Mesodermal cell (in vitro differentiated cells): ENCODE measurements around the gene KDM1B.

Experiments used
- H3K27ac ChIP-seq: 2 replicates; pipeline ENCODE4 v1.7.0; 2013; ENCODE audit warnings: mild to moderate bottlenecking, low read depth, low read length, moderate library complexity; ENCODE audit not compliant: severe bottlenecking
- H3K36me3 ChIP-seq: 2 replicates; pipeline ENCODE4 v1.7.1; 2013; ENCODE audit warnings: mild to moderate bottlenecking, low read length, moderate library complexity; ENCODE audit not compliant: control insufficient read depth, insufficient read depth
- H3K4me1 ChIP-seq: one replicate; pipeline ENCODE4 v1.7.1; 2013; ENCODE audit warnings: mild to moderate bottlenecking, low read length; ENCODE audit not compliant: insufficient read depth, control insufficient read depth, poor library complexity, severe bottlenecking
- H3K4me3 ChIP-seq: 2 replicates; pipeline ENCODE4 v1.7.0; 2013; ENCODE audit warnings: low read length, control low read depth, mild to moderate bottlenecking; ENCODE audit not compliant: insufficient read depth, poor library complexity, severe bottlenecking; ENCODE audit errors: extremely low read depth
- H3K9me3 ChIP-seq: 2 replicates; pipeline ENCODE4 v1.7.1; 2013; ENCODE audit warnings: mild to moderate bottlenecking, low read length, moderate library complexity; ENCODE audit not compliant: control insufficient read depth
- WGBS, 2 experiments: methylation state at CpG; one replicate each; pipeline ENCODE4 v1.1.5; 2013; ENCODE audit warnings: missing lambda C conversion rate in 2 of 2; ENCODE audit not compliant: insufficient coverage in 2 of 2; 5-methylcytosine and 5-hydroxymethylcytosine counted together

KDM1B gene

DNA sequence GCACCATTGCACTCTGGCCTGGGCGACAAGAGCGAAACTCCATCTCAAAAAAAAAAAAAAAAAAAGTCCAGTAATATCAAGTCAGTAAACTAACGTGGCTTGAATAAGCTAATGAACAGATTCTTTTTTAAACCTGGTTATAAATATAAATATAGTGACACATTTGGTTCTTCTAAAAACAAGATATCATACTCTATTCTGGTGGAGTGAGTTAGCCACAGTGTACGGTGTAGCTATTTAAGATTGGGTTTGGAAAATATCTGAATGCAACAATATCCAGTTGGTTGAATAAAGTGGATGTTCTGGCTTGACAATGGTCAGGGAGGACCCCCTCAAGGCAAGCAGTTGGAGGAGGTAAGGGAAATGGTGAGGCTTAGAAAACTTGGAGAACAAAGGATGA is 115.0 kb downstream of the KDM1B start:
- H3K4me3 ChIP-seq, result no peak overlapping the region
- H3K36me3 ChIP-seq, result no peaks in the 10 kb centered on the region
- H3K4me1 ChIP-seq, result no peaks in the 10 kb centered on the region
- no peak overlapping the region for H3K27ac ChIP-seq
- peaks cover 10% of the 10 kb centered on the region for H3K9me3 ChIP-seq
- WGBS, 2 experiments, result 100% methylated on average over 1 of the region's 4 CpGs
